A549 (cell line): ENCODE data around the gene SOX18. TPM values are rescaled to one million over a fixed set of nuclear protein-coding genes. Genes with fewer than 3 reads are reported as not detected.

Experiments
- ATAC-seq, 2 experiments: fragments of 200-7000 bp in 1 of 2; fragments of >200 bp in 1 of 2; cut with Nextera tagmentation in 1 of 2; cut with Tn5 transposase in 1 of 2; 3 replicates each; pipeline versions ENCODE4 v1.8.0 to v1.9.1; 2018 to 2020; ENCODE audit warnings: mild to moderate bottlenecking in 1 of 2, moderate library complexity in 1 of 2
- CTCF ChIA-PET: fragments of 300-600 bp; sonication (Branson Sonifier 250); formaldehyde crosslinking; extraction: SDS; loops from one replicate; lab custom pipeline; 2021; ENCODE audit warnings: antibody characterized with exemption, inconsistent platforms; lab: Yijun Ruan, JAX
- POLR2A ChIA-PET: fragments of 350-600 bp; formaldehyde crosslinking; extraction: SDS; loops from one replicate; lab custom pipeline; 2021; ENCODE audit warnings: antibody characterized with exemption, inconsistent platforms; lab: Yijun Ruan, JAX
- DNase-seq, 2 experiments: peaks; one replicate each; pipeline versions ENCODE4 v3.0.0 to v3.0.0-alpha.2; 2011 to 2016; ENCODE audit warnings: low read depth in 1 of 2, low spot score in 1 of 2
- FAIRE-seq: peaks from 2 replicates; lab custom pipeline; 2011; peaks lifted over from hg19 to GRCh38; lab: Jason Lieb, UNC
- H3K27ac ChIP-seq, 2 experiments: fragments of >200 bp; sonication (Bioruptor Twin); formaldehyde crosslinking; 3 replicates each; pipeline ENCODE4 v1.5.1; 2016 to 2017
- H3K4me1 ChIP-seq: fragments of >200 bp; sonication (Bioruptor Twin); formaldehyde crosslinking; 3 replicates; pipeline ENCODE4 v1.6.1; 2016
- H3K4me2 ChIP-seq: fragments of >200 bp; sonication (Bioruptor Twin); formaldehyde crosslinking; 3 replicates; pipeline ENCODE4 v1.6.1; 2016
- H3K4me3 ChIP-seq: fragments of >200 bp; sonication (Bioruptor Twin); formaldehyde crosslinking; 3 replicates; pipeline ENCODE4 v1.5.1; 2016
- H3K9me3 ChIP-seq: fragments of >200 bp; sonication (Bioruptor Twin); formaldehyde crosslinking; 3 replicates; pipeline ENCODE4 v1.6.1; 2016
- CEBPB ChIP-seq, 2 experiments: fragments of >200 bp in 1 of 2; sonication (Bioruptor Twin) in 1 of 2; formaldehyde crosslinking in 1 of 2; IDR thresholded peaks; 2 replicates each; pipeline ENCODE4 v1.6.1; 2012 to 2016
- CHD2 ChIP-seq: fragments of 150-350 bp; IDR thresholded peaks from 2 replicates; pipeline ENCODE4 v1.6.1; 2014; ENCODE audit warnings: low read length; ENCODE audit not compliant: partially characterized antibody
- CHD4 ChIP-seq: fragments of 200-600 bp; sonication (generic); IDR thresholded peaks from 2 replicates; pipeline ENCODE4 v1.6.1; 2016; ENCODE audit warnings: antibody characterized with exemption, mild to moderate bottlenecking, borderline replicate concordance
- E2F6 ChIP-seq: IDR thresholded peaks from 2 replicates; pipeline ENCODE4 v1.6.1; 2012; ENCODE audit warnings: low read depth, borderline replicate concordance
- EHMT2 ChIP-seq: fragments of 200-600 bp; sonication (generic); IDR thresholded peaks from 2 replicates; pipeline ENCODE4 v1.6.1; 2016; ENCODE audit warnings: antibody characterized with exemption, low read depth, mild to moderate bottlenecking, moderate library complexity
- FOSB ChIP-seq: fragments of 250-450 bp; sonication (Bioruptor Pico); IDR thresholded peaks from 2 replicates; pipeline ENCODE4 v1.5.0; 2020; ENCODE audit warnings: mild to moderate bottlenecking, moderate library complexity
- FOSL2 ChIP-seq, 2 experiments: fragments of 450-650 bp in 1 of 2; fragments of >200 bp in 1 of 2; sonication (Bioruptor Twin) in 1 of 2; formaldehyde crosslinking; IDR thresholded peaks; 2 replicates each; pipeline versions ENCODE4 v1.5.0 to v1.6.1; 2016 to 2020; ENCODE audit warnings: mild to moderate bottlenecking in 1 of 2, moderate library complexity in 1 of 2
- FOXS1 ChIP-seq: fragments of 250-450 bp; sonication (Bioruptor Pico); IDR thresholded peaks from 2 replicates; pipeline ENCODE4 v1.5.0; 2020; ENCODE audit warnings: mild to moderate bottlenecking, moderate library complexity
- HDAC2 ChIP-seq: fragments of 200-600 bp; sonication (generic); IDR thresholded peaks from 2 replicates; pipeline ENCODE4 v1.6.1; 2016
- HES2 ChIP-seq: fragments of >200 bp; sonication (Bioruptor Twin); formaldehyde crosslinking; IDR thresholded peaks from 2 replicates; pipeline ENCODE4 v1.6.1; 2016
- HEYL ChIP-seq: fragments of 250-450 bp; sonication (Bioruptor Pico); IDR thresholded peaks from 2 replicates; pipeline ENCODE4 v1.8.0; 2021; ENCODE audit warnings: mild to moderate bottlenecking, moderate library complexity
- HOXB13 ChIP-seq: fragments of 250-450 bp; sonication (Bioruptor Pico); IDR thresholded peaks from 2 replicates; pipeline ENCODE4 v1.5.0; 2020; ENCODE audit warnings: low read depth, mild to moderate bottlenecking, moderate library complexity
- HOXB5 ChIP-seq: fragments of 250-450 bp; sonication (Bioruptor Pico); IDR thresholded peaks from 2 replicates; pipeline ENCODE4 v1.5.0; 2020; ENCODE audit warnings: mild to moderate bottlenecking, moderate library complexity
- JUNB ChIP-seq: fragments of >200 bp; sonication (Bioruptor Twin); formaldehyde crosslinking; IDR thresholded peaks from 2 replicates; pipeline ENCODE4 v1.6.1; 2016
- KDM1A ChIP-seq: fragments of 200-600 bp; sonication (generic); IDR thresholded peaks from 2 replicates; pipeline ENCODE4 v1.6.1; 2016; ENCODE audit warnings: low read depth, mild to moderate bottlenecking
- MAFK ChIP-seq: fragments of 450-650 bp; IDR thresholded peaks from 2 replicates; pipeline ENCODE4 v1.6.1; 2014; ENCODE audit not compliant: partially characterized antibody
- MAZ ChIP-seq: fragments of 150-350 bp; IDR thresholded peaks from 2 replicates; pipeline ENCODE4 v1.6.1; 2014; ENCODE audit warnings: antibody characterized with exemption, low read depth, low read length, borderline replicate concordance
- MYC ChIP-seq: IDR thresholded peaks from 2 replicates; pipeline ENCODE4 v1.6.1; 2012; ENCODE audit warnings: mild to moderate bottlenecking, inconsistent platforms, low read length, improper control_type of control experiment, borderline replicate concordance
- NFE2L2 ChIP-seq: fragments of 150-350 bp; conservative IDR thresholded peaks from 2 replicates; pipeline ENCODE4 v1.6.1; 2014; ENCODE audit warnings: low read length
- NPAS2 ChIP-seq: fragments of 250-450 bp; sonication (Bioruptor Pico); IDR thresholded peaks from 2 replicates; pipeline ENCODE4 v1.8.0; 2022; ENCODE audit warnings: mild to moderate bottlenecking, moderate library complexity, borderline replicate concordance
- NR3C1 ChIP-seq: fragments of >200 bp; sonication (Bioruptor Twin); formaldehyde crosslinking; IDR thresholded peaks from 3 replicates; pipeline ENCODE4 v1.6.1; 2017
- RAD21 ChIP-seq, 2 experiments: fragments of >200 bp in 1 of 2; sonication (Bioruptor Twin) in 1 of 2; formaldehyde crosslinking in 1 of 2; IDR thresholded peaks in 1 of 2; conservative IDR thresholded peaks in 1 of 2; 2 replicates in 1 of 2; 3 replicates in 1 of 2; pipeline ENCODE4 v1.6.1; 2012 to 2018; ENCODE audit warnings: inconsistent platforms in 1 of 2
- RARB ChIP-seq: fragments of 250-450 bp; sonication (Bioruptor Pico); IDR thresholded peaks from 2 replicates; pipeline ENCODE4 v1.8.0; 2021; ENCODE audit warnings: mild to moderate bottlenecking, moderate library complexity
- RFX5 ChIP-seq: fragments of 450-650 bp; IDR thresholded peaks from 2 replicates; pipeline ENCODE4 v1.7.1; 2014; ENCODE audit warnings: antibody characterized with exemption, mild to moderate bottlenecking, moderate library complexity
- TP53 ChIP-seq: fragments of 250-450 bp; sonication (Bioruptor Pico); IDR thresholded peaks from 2 replicates; pipeline ENCODE4 v1.5.0; 2021; ENCODE audit warnings: mild to moderate bottlenecking, moderate library complexity
- ZC3H11A ChIP-seq: fragments of 450-650 bp; IDR thresholded peaks from 2 replicates; pipeline ENCODE4 v1.6.1; 2014; ENCODE audit warnings: antibody characterized with exemption, mild to moderate bottlenecking
- WGBS: methylation state at CpG from one replicate; pipeline ENCODE4 v1.1.6; 2017; ENCODE audit errors: missing lambda C conversion rate; 5-methylcytosine and 5-hydroxymethylcytosine counted together
- polyA plus RNA-seq, 4 experiments: library from polyadenylated mRNA; depleted of rRNA in 3 of 4; stranded (reverse); fragments of >200 nt; fragmentation: RNase III in 1 of 4; extraction: RNeasy Plus Mini Kit Qiagen cat#74134 plus additional on column Dnase treatment in 1 of 4; gene quantifications; 2 replicates in 3 of 4; 3 replicates in 1 of 4; pipeline ENCODE4 v1.2.3, GENCODE V29; 2011 to 2017
- TF ChIP-seq, protein P1 (sequence below): fragments of 200-600 bp; sonication (generic); IDR thresholded peaks from 2 replicates; pipeline ENCODE4 v1.6.1; 2016; ENCODE audit warnings: antibody characterized with exemption, mild to moderate bottlenecking, moderate library complexity
- TF ChIP-seq, protein P2 (sequence below): fragments of 250-450 bp; sonication (Bioruptor Pico); IDR thresholded peaks from 2 replicates; pipeline ENCODE4 v1.5.0; 2021; ENCODE audit warnings: mild to moderate bottlenecking, moderate library complexity, borderline replicate concordance

Gene SOX18
- polyA plus RNA-seq, 2 of the 4 experiments (the other 2 are of a cell fraction) = 0.19 to 1.4 TPM

GRCh38 chr20:64043768-64044167, 5.7 kb downstream of the SOX18 start:
- FAIRE-seq = no peak

DNA sequence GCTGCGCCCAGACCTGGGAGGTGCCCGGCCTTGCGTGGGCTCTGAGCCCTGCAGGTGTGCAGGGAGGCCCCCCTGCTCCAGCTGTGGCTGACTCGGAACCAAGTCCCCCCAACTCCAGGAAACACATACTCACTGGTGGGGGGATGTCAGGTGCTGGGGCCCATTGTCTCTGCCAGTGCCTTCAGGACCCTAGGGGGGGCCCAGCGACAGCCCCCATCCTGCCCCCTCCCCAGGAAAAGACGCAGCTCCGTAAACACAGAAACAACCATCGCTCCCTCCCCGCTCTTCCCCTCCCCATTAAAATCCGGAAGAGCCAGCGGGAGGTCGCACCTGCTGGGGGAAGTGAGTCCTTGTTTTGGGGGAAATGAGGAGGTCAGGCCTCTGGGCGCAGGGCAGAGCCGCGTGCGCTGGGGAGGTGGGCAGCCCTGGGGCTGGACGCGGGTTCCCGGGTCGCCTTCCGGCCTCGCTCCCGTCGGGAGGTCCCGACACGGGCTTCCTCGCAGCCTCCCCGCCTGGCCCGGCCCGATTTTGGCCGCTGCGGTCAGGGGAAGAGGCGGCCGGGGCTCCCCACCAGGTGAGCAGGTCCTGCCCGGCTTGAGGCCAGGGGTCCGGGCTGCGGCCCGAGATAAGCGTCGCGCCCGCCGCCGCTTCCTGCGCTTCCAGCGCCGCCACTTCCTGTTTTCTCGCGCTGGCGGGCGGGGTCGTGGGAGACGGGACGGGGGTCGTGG, 7.2 kb downstream of the SOX18 start:
- ChIA-PET CTCF (interaction anchor here (0.8 to 7.1 kb wide), 4 partner anchors 11 to 62 kb away, joined by 3 to 143 read pairs (median 58); partner anchors contain the start of gene TCEA2), POLR2A (no interaction called here)
- no peak overlapping the region for H3K4me3 ChIP-seq
- 78% methylated on average over 47 of the region's 55 CpGs for WGBS
- peaks cover 33% of the 10 kb centered on the region for H3K4me1 ChIP-seq
- DNase-seq (no peak), ATAC-seq (no peak), FAIRE-seq (no peak)
- 0 out of 6 replicates have a peak overlapping the region, but pooled peaks of 1 of the 2 experiments have one; percentile 10 for H3K27ac ChIP-seq
- no peak overlapping the region for H3K4me2 ChIP-seq
- no peaks in the 10 kb centered on the region for H3K9me3 ChIP-seq
- no peak for TF ChIP-seq CEBPB (IDR thresholded peaks at IDR 0.05)
- TF ChIP-seq MYC = no peak
- no peak for TF ChIP-seq HES2
- TF ChIP-seq NPAS2 (CRISPR knock-in tag) = no peak
- TF ChIP-seq MAZ = no peak
- TF ChIP-seq HOXB13 (CRISPR knock-in tag) = no peak
- TF ChIP-seq NFE2L2 = no peak
- no peak for TF ChIP-seq NR3C1
- TF ChIP-seq ZC3H11A = no peak
- TF ChIP-seq JUNB = no peak
- no peak for TF ChIP-seq FOXS1 (CRISPR knock-in tag)
- TF ChIP-seq, protein P1, sequence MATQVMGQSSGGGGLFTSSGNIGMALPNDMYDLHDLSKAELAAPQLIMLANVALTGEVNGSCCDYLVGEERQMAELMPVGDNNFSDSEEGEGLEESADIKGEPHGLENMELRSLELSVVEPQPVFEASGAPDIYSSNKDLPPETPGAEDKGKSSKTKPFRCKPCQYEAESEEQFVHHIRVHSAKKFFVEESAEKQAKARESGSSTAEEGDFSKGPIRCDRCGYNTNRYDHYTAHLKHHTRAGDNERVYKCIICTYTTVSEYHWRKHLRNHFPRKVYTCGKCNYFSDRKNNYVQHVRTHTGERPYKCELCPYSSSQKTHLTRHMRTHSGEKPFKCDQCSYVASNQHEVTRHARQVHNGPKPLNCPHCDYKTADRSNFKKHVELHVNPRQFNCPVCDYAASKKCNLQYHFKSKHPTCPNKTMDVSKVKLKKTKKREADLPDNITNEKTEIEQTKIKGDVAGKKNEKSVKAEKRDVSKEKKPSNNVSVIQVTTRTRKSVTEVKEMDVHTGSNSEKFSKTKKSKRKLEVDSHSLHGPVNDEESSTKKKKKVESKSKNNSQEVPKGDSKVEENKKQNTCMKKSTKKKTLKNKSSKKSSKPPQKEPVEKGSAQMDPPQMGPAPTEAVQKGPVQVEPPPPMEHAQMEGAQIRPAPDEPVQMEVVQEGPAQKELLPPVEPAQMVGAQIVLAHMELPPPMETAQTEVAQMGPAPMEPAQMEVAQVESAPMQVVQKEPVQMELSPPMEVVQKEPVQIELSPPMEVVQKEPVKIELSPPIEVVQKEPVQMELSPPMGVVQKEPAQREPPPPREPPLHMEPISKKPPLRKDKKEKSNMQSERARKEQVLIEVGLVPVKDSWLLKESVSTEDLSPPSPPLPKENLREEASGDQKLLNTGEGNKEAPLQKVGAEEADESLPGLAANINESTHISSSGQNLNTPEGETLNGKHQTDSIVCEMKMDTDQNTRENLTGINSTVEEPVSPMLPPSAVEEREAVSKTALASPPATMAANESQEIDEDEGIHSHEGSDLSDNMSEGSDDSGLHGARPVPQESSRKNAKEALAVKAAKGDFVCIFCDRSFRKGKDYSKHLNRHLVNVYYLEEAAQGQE = no peak
- no peak for TF ChIP-seq E2F6
- no peak for TF ChIP-seq RAD21 (conservative IDR thresholded peaks at IDR 0.05 in 1 of 2, IDR thresholded peaks at IDR 0.05 in 1 of 2)
- no peak for TF ChIP-seq TP53 (CRISPR knock-in tag)
- TF ChIP-seq FOSL2 (IDR thresholded peaks at IDR 0.05) = no peak
- no peak for TF ChIP-seq FOSL2 (CRISPR knock-in tag; IDR thresholded peaks at IDR 0.05)
- TF ChIP-seq RFX5 = no peak

More at GRCh38 chr20:64043768-64044167, 5.7 kb downstream of the SOX18 start:
- no peak overlapping the region for H3K4me2 ChIP-seq
- H3K4me3 ChIP-seq = no peak overlapping the region
- no peak overlapping the region; a peak in 1 of 6 replicates for H3K27ac ChIP-seq
- POLR2A ChIA-PET = no interaction called here
- CTCF ChIA-PET = interaction anchor here (0.8 to 3.3 kb wide), 5 partner anchors 11 to 77 kb away, joined by 3 to 17 read pairs (median 5); no protein-coding TSS in a partner anchor
- 90% methylated on average over 9 of the region's 9 CpGs for WGBS
- ATAC-seq (no peak), DNase-seq (no peak)
- peaks cover 30% of the 10 kb centered on the region for H3K4me1 ChIP-seq
- no peak for TF ChIP-seq CHD4
- no peak for TF ChIP-seq CHD2
- TF ChIP-seq, protein P2, sequence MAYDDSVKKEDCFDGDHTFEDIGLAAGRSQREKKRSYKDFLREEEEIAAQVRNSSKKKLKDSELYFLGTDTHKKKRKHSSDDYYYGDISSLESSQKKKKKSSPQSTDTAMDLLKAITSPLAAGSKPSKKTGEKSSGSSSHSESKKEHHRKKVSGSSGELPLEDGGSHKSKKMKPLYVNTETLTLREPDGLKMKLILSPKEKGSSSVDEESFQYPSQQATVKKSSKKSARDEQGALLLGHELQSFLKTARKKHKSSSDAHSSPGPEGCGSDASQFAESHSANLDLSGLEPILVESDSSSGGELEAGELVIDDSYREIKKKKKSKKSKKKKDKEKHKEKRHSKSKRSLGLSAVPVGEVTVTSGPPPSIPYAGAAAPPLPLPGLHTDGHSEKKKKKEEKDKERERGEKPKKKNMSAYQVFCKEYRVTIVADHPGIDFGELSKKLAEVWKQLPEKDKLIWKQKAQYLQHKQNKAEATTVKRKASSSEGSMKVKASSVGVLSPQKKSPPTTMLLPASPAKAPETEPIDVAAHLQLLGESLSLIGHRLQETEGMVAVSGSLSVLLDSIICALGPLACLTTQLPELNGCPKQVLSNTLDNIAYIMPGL (CRISPR knock-in tag) = no peak
- no peak for TF ChIP-seq HOXB5
- TF ChIP-seq JUNB = no peak
- no peak for TF ChIP-seq EHMT2
- no peak for TF ChIP-seq RARB (CRISPR knock-in tag)
- no peak for TF ChIP-seq FOSB (CRISPR knock-in tag)
- TF ChIP-seq MAZ = no peak
- TF ChIP-seq MAFK = no peak
- TF ChIP-seq HEYL (CRISPR knock-in tag) = no peak
- TF ChIP-seq, protein P1 = no peak
- TF ChIP-seq HDAC2 = no peak
- TF ChIP-seq KDM1A = no peak
- no peaks in the 10 kb centered on the region for H3K9me3 ChIP-seq
